Natural killer cell (primary cell): Measurements from ENCODE around the gene TBC1D4. TPM values are rescaled to one million over a fixed set of nuclear protein-coding genes. Genes with fewer than 3 reads are reported as not detected.

ENCODE experiments used
- ATAC-seq, 3 donors: fragments of 150-1000 bp in 2 of 3; fragments of 200-7000 bp in 1 of 3; cut with Tn5 transposase; 1 replicate in 1 of 3; 2 replicates in 2 of 3; pipeline ENCODE4 v1.10.0; 2021; ENCODE audit warnings: mild to moderate bottlenecking in 2 of 3, moderate library complexity in 2 of 3
- DNase-seq, 2 donors: peaks; one replicate each; pipeline versions ENCODE4 v3.0.0 to v3.0.0-alpha.2; 2013 to 2021; ENCODE audit warnings: mixed read lengths in 1 of 2
- H3K27ac ChIP-seq: one replicate; pipeline ENCODE4 v1.5.1; 2013; ENCODE audit warnings: mild to moderate bottlenecking, low read length
- H3K27me3 ChIP-seq: one replicate; pipeline ENCODE4 v1.6.1; 2013; ENCODE audit warnings: low read length; ENCODE audit not compliant: control insufficient read depth, insufficient read depth
- H3K36me3 ChIP-seq: one replicate; pipeline ENCODE4 v1.6.1; 2013; ENCODE audit warnings: low read length; ENCODE audit not compliant: control insufficient read depth, insufficient read depth
- H3K4me1 ChIP-seq: one replicate; pipeline ENCODE4 v1.6.1; 2013; ENCODE audit warnings: low read length; ENCODE audit not compliant: control insufficient read depth, insufficient read depth
- H3K4me3 ChIP-seq: one replicate; pipeline ENCODE4 v1.5.1; 2013; ENCODE audit warnings: low read length
- H3K9me3 ChIP-seq: one replicate; pipeline ENCODE4 v1.6.1; 2013; ENCODE audit warnings: low read length; ENCODE audit not compliant: control insufficient read depth, insufficient read depth
- H3K27ac Mint-ChIP-seq, 2 donors: one replicate each; pipeline ENCODE4 v1.8.0; 2022; ENCODE audit warnings: mild to moderate bottlenecking in 2 of 2, mixed read lengths in 2 of 2, moderate library complexity in 1 of 2
- H3K27me3 Mint-ChIP-seq, 2 donors: one replicate each; pipeline ENCODE4 v1.8.0; 2022; ENCODE audit warnings: low read depth in 2 of 2, mixed read lengths in 2 of 2
- H3K36me3 Mint-ChIP-seq: one replicate; pipeline ENCODE4 v1.8.0; 2022; ENCODE audit warnings: mixed read lengths
- H3K4me1 Mint-ChIP-seq, 2 donors: one replicate each; pipeline ENCODE4 v1.8.0; 2022; ENCODE audit warnings: mixed read lengths in 2 of 2
- H3K4me3 Mint-ChIP-seq: one replicate; pipeline ENCODE4 v1.8.0; 2022; ENCODE audit warnings: mild to moderate bottlenecking, moderate library complexity, mixed read lengths
- H3K9me3 Mint-ChIP-seq, 2 donors: one replicate each; pipeline ENCODE4 v1.8.0; 2022; ENCODE audit warnings: mixed read lengths in 2 of 2
- CTCF ChIP-seq: fragments of 200-600 bp; IDR thresholded peaks from one replicate; pipeline ENCODE4 v1.8.0; 2022; ENCODE audit warnings: antibody characterized with exemption
- WGBS: methylation state at CpG from one replicate; pipeline ENCODE4 v1.1.7; 2013; ENCODE audit warnings: missing lambda C conversion rate; ENCODE audit not compliant: insufficient coverage; 5-methylcytosine and 5-hydroxymethylcytosine counted together
- intact Hi-C: fragments of 100-400 bp; cut with micrococcal nuclease; formaldehyde crosslinking; loops from one replicate; pipeline ENCODE4 v1.14.2; 2022
- total RNA-seq, 4 donors: library from RNA; stranded (reverse); fragments of 120-200 nt in 1 of 4; gene quantifications; one replicate each; pipeline versions ENCODE4 v1.2.3 to v1.2.4, GENCODE V29; 2013 to 2022

The TBC1D4 gene
- total RNA-seq, 3 donors from 2014 or later (not counting 1 experiment from before 2014, with no cell fraction given): 0.54 to 5.1 (median 3.7) TPM

- Mint-ChIP-seq H3K27ac (no peak overlapping the region), H3K4me3 (no peak overlapping the region), H3K4me1 (peaks cover 2 to 3% of the 10 kb centered on the region in 2 donors), H3K36me3 (no peaks in the 10 kb centered on the region), H3K9me3 (no peaks in the 10 kb centered on the region), H3K27me3 (no peaks in the 10 kb centered on the region)
- Histone ChIP-seq H3K9me3 (no peaks in the 10 kb centered on the region), H3K4me3 (no peak overlapping the region), H3K36me3 (no peaks in the 10 kb centered on the region), H3K27me3 (no peaks in the 10 kb centered on the region), H3K27ac (no peak overlapping the region), H3K4me1 (peaks cover 3% of the 10 kb centered on the region)
- intact Hi-C loops: no loop called here
- DNase-seq: no peak
- WGBS: no CpG with 5 or more reads among the region's 3 CpGs
- no peak for ATAC-seq
- TF ChIP-seq CTCF: no peak
Measured at GRCh38 chr13:75321084-75321483, 160.9 kb downstream of the TBC1D4 start.

- no peak for ATAC-seq
- intact Hi-C loops: no loop called here
- H3K9me3 ChIP-seq: no peaks in the 10 kb centered on the region
- WGBS: 82% methylated on average over 4 of the region's 4 CpGs
- no peak for TF ChIP-seq CTCF
- no peaks in the 10 kb centered on the region for H3K4me1 Mint-ChIP-seq
- no peaks in the 10 kb centered on the region for H3K27me3 ChIP-seq
- no peak overlapping the region for H3K4me3 Mint-ChIP-seq
- DNase-seq: no peak
- H3K27ac ChIP-seq: no peak overlapping the region
- H3K4me3 ChIP-seq: no peak overlapping the region
- H3K27me3 Mint-ChIP-seq: no peaks in the 10 kb centered on the region
- H3K9me3 Mint-ChIP-seq: no peaks in the 10 kb centered on the region
- H3K4me1 ChIP-seq: no peaks in the 10 kb centered on the region
- no peaks in the 10 kb centered on the region for H3K36me3 Mint-ChIP-seq
- no peaks in the 10 kb centered on the region for H3K36me3 ChIP-seq
- no peak overlapping the region for H3K27ac Mint-ChIP-seq
Measured at GRCh38 chr13:75319254-75319653, 162.7 kb downstream of the TBC1D4 start.

- DNase-seq (peak in 1 of 2 donors; percentile 28), ATAC-seq (no peak)
- Histone ChIP-seq H3K27ac (no peak overlapping the region), H3K27me3 (no peaks in the 10 kb centered on the region), H3K36me3 (no peaks in the 10 kb centered on the region), H3K9me3 (no peaks in the 10 kb centered on the region), H3K4me3 (no peak overlapping the region), H3K4me1 (no peaks in the 10 kb centered on the region)
- H3K4me3 Mint-ChIP-seq: no peak overlapping the region
- TF ChIP-seq CTCF: no peak
- WGBS: no CpG with 5 or more reads among the region's 2 CpGs
- no peak overlapping the region for H3K27ac Mint-ChIP-seq
- H3K27me3 Mint-ChIP-seq: no peaks in the 10 kb centered on the region
- no peaks in the 10 kb centered on the region for H3K36me3 Mint-ChIP-seq
- intact Hi-C loops: no loop called here
- H3K4me1 Mint-ChIP-seq: no peaks in the 10 kb centered on the region
- no peaks in the 10 kb centered on the region for H3K9me3 Mint-ChIP-seq
Measured at GRCh38 chr13:75318138-75318833, 163.7 kb downstream of the TBC1D4 start.

- intact Hi-C loops: no loop called here
- DNase-seq (no peak), ATAC-seq (no peak)
- no peaks in the 10 kb centered on the region for H3K36me3 ChIP-seq
- H3K27ac ChIP-seq: no peak overlapping the region
- no CpG with 5 or more reads among the region's 1 CpG for WGBS
- Mint-ChIP-seq H3K9me3 (no peaks in the 10 kb centered on the region), H3K36me3 (no peaks in the 10 kb centered on the region), H3K4me3 (no peak overlapping the region), H3K27me3 (no peaks in the 10 kb centered on the region), H3K27ac (no peak overlapping the region), H3K4me1 (peaks cover 6 to 9% of the 10 kb centered on the region in 2 donors)
- H3K9me3 ChIP-seq: no peaks in the 10 kb centered on the region
- H3K27me3 ChIP-seq: no peaks in the 10 kb centered on the region
- H3K4me1 ChIP-seq: peaks cover 5% of the 10 kb centered on the region
- H3K4me3 ChIP-seq: no peak overlapping the region
- no peak for TF ChIP-seq CTCF
Measured at GRCh38 chr13:75316427-75316826, 165.5 kb downstream of the TBC1D4 start.
